Amygdala (tissue), 56 donors: ENCODE measurements around the gene VWF.
"Not testable (repeated sequence)": the region's sequence is repeated elsewhere in the genome, so short reads cannot be mapped to it uniquely, and the experiment has no call there.

Experiments
- DNase-seq, 56 donors: peaks; one replicate each; lab custom pipeline; 2025; lab: John Stamatoyannopoulos, UW

VWF gene

GRCh38 chr12:6041891-6042290 lies 82.6 kb downstream of the VWF start:
- DNase-seq, result no peak

GRCh38 chr12:6040815-6041214 lies 83.7 kb downstream of the VWF start:
- DNase-seq, result no peak

GRCh38 chr12:6039894-6040601 lies 84.4 kb downstream of the VWF start:
- DNase-seq, result peak in 45 of 56 donors; percentile 5 to 75 (median 35)

- peak in 3 of 56 donors; percentile 10 to 16 (median 10) for DNase-seq
Observed at GRCh38 chr12:6038160-6038559, 86.3 kb downstream of the VWF start.

GRCh38 chr12:6037459-6037858 lies 87.0 kb downstream of the VWF start:
- no peak for DNase-seq

- DNase-seq, result no peak
Observed at GRCh38 chr12:6036509-6036908, 88.0 kb downstream of the VWF start.

GRCh38 chr12:6034596-6034995 lies 89.9 kb downstream of the VWF start:
- DNase-seq, result no peak

GRCh38 chr12:6033546-6033945 lies 90.9 kb downstream of the VWF start:
- DNase-seq, result no peak

- no peak for DNase-seq
Observed at GRCh38 chr12:6032726-6033125, 91.7 kb downstream of the VWF start.

GRCh38 chr12:6031001-6031400 lies 93.5 kb downstream of the VWF start:
- DNase-seq, result no peak

- DNase-seq, result no peak
Observed at GRCh38 chr12:6030081-6030480, 94.4 kb downstream of the VWF start.

- DNase-seq, result no peak
Observed at GRCh38 chr12:6029401-6029800, 95.1 kb downstream of the VWF start.

- no peak for DNase-seq
Observed at GRCh38 chr12:6026998-6027397, 97.5 kb downstream of the VWF start.

GRCh38 chr12:6025703-6026298 lies 98.7 kb downstream of the VWF start:
- not testable (repeated sequence) for DNase-seq

GRCh38 chr12:6024066-6024465 lies 100.4 kb downstream of the VWF start:
- DNase-seq, result peak in 1 of 56 donors; percentile 13

GRCh38 chr12:6020930-6021329 lies 103.5 kb downstream of the VWF start:
- DNase-seq, result no peak

- not testable (repeated sequence) for DNase-seq
Observed at GRCh38 chr12:6020511-6020910, 104.0 kb downstream of the VWF start.

- DNase-seq, result not testable (repeated sequence)
Observed at GRCh38 chr12:6019256-6019655, 105.2 kb downstream of the VWF start.

GRCh38 chr12:6018265-6018664 lies 106.2 kb downstream of the VWF start:
- no peak for DNase-seq

- DNase-seq, result no peak
Observed at GRCh38 chr12:6016756-6017155, 107.7 kb downstream of the VWF start.

- DNase-seq, result not testable (repeated sequence)
Observed at GRCh38 chr12:6016004-6016403, 108.5 kb downstream of the VWF start.

GRCh38 chr12:6015271-6015670 lies 109.2 kb downstream of the VWF start:
- DNase-seq, result not testable (repeated sequence)
